ENCODE results near the gene SFMBT2. TPM values are rescaled to one million over a fixed set of nuclear protein-coding genes. Genes with fewer than 3 reads are reported as not detected.

Gene SFMBT2
- total and polyA plus RNA-seq, 10 donors: 4.4 to 47.7 (median 34.8) TPM

DNA sequence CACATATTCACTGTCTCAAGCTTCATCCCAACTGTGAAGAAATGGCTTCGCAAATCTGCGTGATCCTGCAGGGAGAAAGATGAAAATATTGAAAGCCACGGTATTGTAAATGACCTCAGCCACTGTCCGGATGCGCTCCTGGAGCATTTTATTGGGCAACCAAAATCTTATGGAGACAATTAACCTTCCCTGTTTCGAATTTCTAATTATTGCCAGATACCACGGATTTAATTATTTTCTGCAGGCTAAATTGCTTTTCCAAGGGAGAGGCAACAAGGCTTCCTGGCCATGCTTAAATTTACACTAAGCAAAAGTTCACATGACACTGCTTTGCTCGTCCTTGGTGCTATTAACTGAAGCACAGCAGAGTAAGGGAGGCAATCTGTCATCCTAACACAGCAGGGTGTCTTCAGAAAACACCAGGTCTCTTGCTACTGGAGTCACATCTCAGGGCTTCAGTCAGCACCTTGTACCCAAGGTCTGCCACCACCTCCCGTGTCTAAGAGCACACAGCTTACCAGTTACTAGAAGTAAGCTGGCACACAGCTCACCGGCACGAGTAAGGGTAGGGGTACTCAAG lies 162.2 kb downstream of the SFMBT2 start:
- no peaks in the 10 kb centered on the region for H3K27me3 ChIP-seq (replicated peaks in 1 of 7)
- TF ChIP-seq, protein P1, sequence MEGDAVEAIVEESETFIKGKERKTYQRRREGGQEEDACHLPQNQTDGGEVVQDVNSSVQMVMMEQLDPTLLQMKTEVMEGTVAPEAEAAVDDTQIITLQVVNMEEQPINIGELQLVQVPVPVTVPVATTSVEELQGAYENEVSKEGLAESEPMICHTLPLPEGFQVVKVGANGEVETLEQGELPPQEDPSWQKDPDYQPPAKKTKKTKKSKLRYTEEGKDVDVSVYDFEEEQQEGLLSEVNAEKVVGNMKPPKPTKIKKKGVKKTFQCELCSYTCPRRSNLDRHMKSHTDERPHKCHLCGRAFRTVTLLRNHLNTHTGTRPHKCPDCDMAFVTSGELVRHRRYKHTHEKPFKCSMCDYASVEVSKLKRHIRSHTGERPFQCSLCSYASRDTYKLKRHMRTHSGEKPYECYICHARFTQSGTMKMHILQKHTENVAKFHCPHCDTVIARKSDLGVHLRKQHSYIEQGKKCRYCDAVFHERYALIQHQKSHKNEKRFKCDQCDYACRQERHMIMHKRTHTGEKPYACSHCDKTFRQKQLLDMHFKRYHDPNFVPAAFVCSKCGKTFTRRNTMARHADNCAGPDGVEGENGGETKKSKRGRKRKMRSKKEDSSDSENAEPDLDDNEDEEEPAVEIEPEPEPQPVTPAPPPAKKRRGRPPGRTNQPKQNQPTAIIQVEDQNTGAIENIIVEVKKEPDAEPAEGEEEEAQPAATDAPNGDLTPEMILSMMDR (IDR thresholded peaks at IDR 0.05 in 8 of 11, conservative IDR thresholded peaks at IDR 0.05 in 3 of 11): no peak
- TF ChIP-seq POLR2A (IDR thresholded peaks at IDR 0.05) (no peak), POLR2AphosphoS5 (IDR thresholded peaks at IDR 0.05) (no peak)
- H3K27ac ChIP-seq: no peak overlapping the region
- H3K36me3 ChIP-seq: peaks cover 0 to 67% (median 20%) of the 10 kb centered on the region in 6 donors
- DNase-seq: no peak
- intact Hi-C loops (cut with DNase I; ENCODE audit: low total_unique reads): no loop called here
- no peak overlapping the region for H3K4me3 ChIP-seq
- peaks cover 0 to 35% (median 21%) of the 10 kb centered on the region in 6 donors for H3K4me1 ChIP-seq
- WGBS, 5 donors: 90 to 95% (median 93%) methylated on average over 11 of the region's 11 CpGs
- no peaks in the 10 kb centered on the region for H3K9me3 ChIP-seq

DNA sequence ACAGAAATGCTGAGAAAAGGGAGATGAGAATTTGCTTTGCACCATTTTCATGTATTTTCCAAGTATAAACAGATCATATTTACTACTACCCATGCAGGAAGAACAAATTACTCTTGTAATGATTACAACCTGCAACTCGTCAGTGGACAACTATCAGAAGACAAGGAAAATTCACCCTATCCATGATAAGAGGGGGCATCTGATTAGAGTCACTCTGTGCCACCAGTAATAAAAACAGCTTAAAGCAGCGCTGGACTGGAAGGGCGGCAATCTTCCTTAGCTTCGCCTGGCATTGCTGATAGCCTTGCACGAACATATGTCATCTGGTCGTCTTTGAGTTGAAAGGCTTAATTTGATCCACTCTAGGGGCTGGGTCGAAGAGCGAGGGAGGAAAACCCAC lies 162.7 kb downstream of the SFMBT2 start:
- Histone ChIP-seq H3K27me3 (replicated peaks in 1 of 7) (no peaks in the 10 kb centered on the region), H3K27ac (no peak overlapping the region), H3K4me3 (no peak overlapping the region), H3K4me1 (peaks cover 0 to 39% (median 25%) of the 10 kb centered on the region in 6 donors), H3K36me3 (peaks cover 0 to 69% (median 22%) of the 10 kb centered on the region in 6 donors), H3K9me3 (no peaks in the 10 kb centered on the region)
- intact Hi-C loops (cut with DNase I; ENCODE audit: low total_unique reads): no loop called here
- no peak for TF ChIP-seq POLR2A (IDR thresholded peaks at IDR 0.05)
- TF ChIP-seq, protein P1 (IDR thresholded peaks at IDR 0.05 in 8 of 11, conservative IDR thresholded peaks at IDR 0.05 in 3 of 11): no peak
- no peak for TF ChIP-seq POLR2AphosphoS5 (IDR thresholded peaks at IDR 0.05)
- no peak for DNase-seq
- WGBS, 5 donors: 92 to 97% (median 95%) methylated on average over 8 of the region's 8 CpGs

DNA sequence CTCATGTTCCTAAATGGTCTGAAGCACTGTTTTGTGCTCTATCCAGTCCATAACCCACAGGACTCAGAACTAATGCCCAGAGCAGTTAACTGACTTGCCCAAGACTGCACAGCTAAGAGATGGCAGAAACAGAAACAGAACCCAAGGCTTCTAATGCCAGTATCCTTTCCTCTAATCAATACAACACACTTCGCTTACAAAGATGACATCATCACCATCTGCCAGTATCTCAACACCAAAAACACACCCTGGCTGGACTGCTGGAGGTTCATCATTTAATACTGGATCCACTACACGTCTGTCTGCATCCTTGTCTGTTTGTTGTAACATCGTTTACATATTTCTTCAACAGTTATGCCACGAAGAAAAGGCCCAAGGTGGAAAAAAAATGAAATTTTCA lies 165.3 kb downstream of the SFMBT2 start:
- Histone ChIP-seq H3K4me1 (peaks cover 0 to 21% (median 17%) of the 10 kb centered on the region in 6 donors), H3K27me3 (replicated peaks in 1 of 7) (no peaks in the 10 kb centered on the region), H3K4me3 (no peak overlapping the region), H3K9me3 (no peaks in the 10 kb centered on the region), H3K27ac (no peak overlapping the region), H3K36me3 (peaks cover 0 to 89% (median 36%) of the 10 kb centered on the region in 6 donors)
- no peak for TF ChIP-seq POLR2AphosphoS5 (IDR thresholded peaks at IDR 0.05)
- no peak for TF ChIP-seq POLR2A (IDR thresholded peaks at IDR 0.05)
- intact Hi-C loops (cut with DNase I; ENCODE audit: low total_unique reads): no loop called here
- DNase-seq: no peak
- 88 to 94% (median 91%) methylated on average over 4 of the region's 4 CpGs for WGBS, 5 donors

DNA sequence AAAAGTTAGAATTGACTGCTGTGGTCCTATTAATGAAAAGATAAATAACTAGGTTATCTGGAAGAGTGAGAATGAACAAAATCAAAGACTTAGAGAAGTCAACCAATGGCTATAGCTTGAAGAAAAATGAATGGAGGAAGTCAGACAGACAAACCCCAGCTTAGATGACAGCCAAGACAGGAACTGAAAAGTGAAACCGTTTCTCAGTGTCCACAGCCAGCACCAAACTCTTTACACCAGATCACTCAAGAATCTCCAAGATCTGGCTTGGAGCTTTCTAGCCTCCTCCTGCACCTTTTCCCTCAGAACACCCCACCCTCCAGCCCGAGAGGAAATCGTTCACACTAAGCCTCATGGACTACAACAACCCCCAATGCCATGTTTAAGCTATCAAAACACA lies 167.0 kb downstream of the SFMBT2 start:
- Histone ChIP-seq H3K9me3 (no peaks in the 10 kb centered on the region), H3K27me3 (replicated peaks in 1 of 7) (no peaks in the 10 kb centered on the region), H3K36me3 (peaks cover 0 to 88% (median 35%) of the 10 kb centered on the region in 6 donors), H3K4me3 (peak overlapping the region in 1 of 8 donors; percentile 2), H3K27ac (peak overlapping the region in 4 of 8 donors; percentile 14 to 66 (median 50)), H3K4me1 (peaks cover 0 to 35% (median 17%) of the 10 kb centered on the region in 6 donors)
- no peak for TF ChIP-seq POLR2A (IDR thresholded peaks at IDR 0.05)
- TF ChIP-seq POLR2AphosphoS5 (IDR thresholded peaks at IDR 0.05): no peak
- TF ChIP-seq, protein P1 (IDR thresholded peaks at IDR 0.05 in 8 of 11, conservative IDR thresholded peaks at IDR 0.05 in 3 of 11): no peak
- intact Hi-C loops (cut with DNase I; ENCODE audit: low total_unique reads): no loop called here
- 23 to 40% (median 30%) methylated on average over 3 of the region's 3 CpGs for WGBS, 5 donors
- no peak for DNase-seq

Data from spleen (tissue), 11 donors.